ENCODE data around the gene DSCAM. TPM values are rescaled to one million over a fixed set of nuclear protein-coding genes. Genes with fewer than 3 reads are reported as not detected.

DSCAM gene
- total and polyA plus RNA-seq, 8 donors, result 0.37 TPM; not detected in 7

DNA sequence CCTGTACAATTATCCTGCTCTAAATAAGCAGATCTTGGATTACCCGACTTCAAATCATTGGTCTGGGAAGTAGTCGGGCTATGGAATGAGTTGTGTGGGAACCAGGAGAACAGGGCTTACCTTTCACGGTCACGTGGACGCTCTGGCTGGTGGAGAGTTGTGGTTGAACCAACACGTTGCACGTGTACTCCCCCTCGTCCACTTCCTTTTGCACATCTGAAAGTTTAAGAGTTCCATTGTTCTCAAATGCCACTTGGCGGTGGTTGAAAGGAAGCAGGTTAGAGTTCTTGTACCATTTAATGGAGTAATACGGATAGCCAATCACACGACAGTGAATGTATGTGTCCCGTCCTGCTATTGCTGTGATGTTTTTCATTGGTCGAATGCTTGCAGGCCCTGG, 509.0 kb downstream of the DSCAM start:
- intact Hi-C loops (cut with DNase I; ENCODE audit: low total_unique reads), result no loop called here
- no peak overlapping the region for H3K27ac ChIP-seq
- H3K9me3 ChIP-seq, result no peaks in the 10 kb centered on the region
- DNase-seq, result no peak
- H3K4me3 ChIP-seq, result no peak overlapping the region
- WGBS, 5 donors, result 86 to 89% (median 88%) methylated on average over 13 of the region's 13 CpGs
- H3K27me3 ChIP-seq, result peaks cover 0 to 7% (median 0%) of the 10 kb centered on the region in 3 donors
- no peaks in the 10 kb centered on the region for H3K4me1 ChIP-seq
- H3K36me3 ChIP-seq, result no peaks in the 10 kb centered on the region
- TF ChIP-seq, protein P1, sequence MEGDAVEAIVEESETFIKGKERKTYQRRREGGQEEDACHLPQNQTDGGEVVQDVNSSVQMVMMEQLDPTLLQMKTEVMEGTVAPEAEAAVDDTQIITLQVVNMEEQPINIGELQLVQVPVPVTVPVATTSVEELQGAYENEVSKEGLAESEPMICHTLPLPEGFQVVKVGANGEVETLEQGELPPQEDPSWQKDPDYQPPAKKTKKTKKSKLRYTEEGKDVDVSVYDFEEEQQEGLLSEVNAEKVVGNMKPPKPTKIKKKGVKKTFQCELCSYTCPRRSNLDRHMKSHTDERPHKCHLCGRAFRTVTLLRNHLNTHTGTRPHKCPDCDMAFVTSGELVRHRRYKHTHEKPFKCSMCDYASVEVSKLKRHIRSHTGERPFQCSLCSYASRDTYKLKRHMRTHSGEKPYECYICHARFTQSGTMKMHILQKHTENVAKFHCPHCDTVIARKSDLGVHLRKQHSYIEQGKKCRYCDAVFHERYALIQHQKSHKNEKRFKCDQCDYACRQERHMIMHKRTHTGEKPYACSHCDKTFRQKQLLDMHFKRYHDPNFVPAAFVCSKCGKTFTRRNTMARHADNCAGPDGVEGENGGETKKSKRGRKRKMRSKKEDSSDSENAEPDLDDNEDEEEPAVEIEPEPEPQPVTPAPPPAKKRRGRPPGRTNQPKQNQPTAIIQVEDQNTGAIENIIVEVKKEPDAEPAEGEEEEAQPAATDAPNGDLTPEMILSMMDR (IDR thresholded peaks at IDR 0.05), result no peak
- TF ChIP-seq EP300 (IDR thresholded peaks at IDR 0.05), result no peak
- TF ChIP-seq POLR2AphosphoS5 (IDR thresholded peaks at IDR 0.05), result no peak
- no peak for TF ChIP-seq POLR2A (IDR thresholded peaks at IDR 0.05)

DNA sequence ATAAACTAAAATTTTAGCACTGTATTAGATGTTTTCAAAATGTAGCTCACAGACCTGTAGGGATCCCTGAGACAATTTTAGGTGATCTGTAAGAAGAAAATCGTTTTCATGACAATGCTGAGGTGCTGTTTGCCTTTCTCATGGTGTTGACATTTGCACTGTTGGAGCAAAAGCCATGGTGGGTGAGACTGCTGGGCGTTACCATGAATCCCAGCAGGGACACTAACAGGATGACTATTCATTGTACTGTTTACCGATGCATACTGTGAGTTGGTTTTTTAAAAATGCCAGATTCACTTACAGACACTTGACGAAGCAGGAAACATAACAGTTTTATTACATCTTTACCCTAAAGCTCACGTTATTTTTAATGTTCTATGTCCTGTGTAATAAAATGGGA, 511.3 kb downstream of the DSCAM start:
- no peak for DNase-seq
- H3K4me1 ChIP-seq, result no peaks in the 10 kb centered on the region
- no peaks in the 10 kb centered on the region for H3K9me3 ChIP-seq
- TF ChIP-seq, protein P1 (IDR thresholded peaks at IDR 0.05), result no peak
- no peak for TF ChIP-seq EP300 (IDR thresholded peaks at IDR 0.05)
- no peak for TF ChIP-seq POLR2A (IDR thresholded peaks at IDR 0.05)
- TF ChIP-seq POLR2AphosphoS5 (IDR thresholded peaks at IDR 0.05), result no peak
- 12 to 18% (median 13%) methylated on average over 5 of the region's 5 CpGs for WGBS, 5 donors
- no peak overlapping the region for H3K4me3 ChIP-seq
- peaks cover 0 to 7% (median 0%) of the 10 kb centered on the region in 3 donors for H3K27me3 ChIP-seq
- H3K36me3 ChIP-seq, result no peaks in the 10 kb centered on the region
- intact Hi-C loops (cut with DNase I; ENCODE audit: low total_unique reads), result no loop called here
- H3K27ac ChIP-seq, result no peak overlapping the region

DNA sequence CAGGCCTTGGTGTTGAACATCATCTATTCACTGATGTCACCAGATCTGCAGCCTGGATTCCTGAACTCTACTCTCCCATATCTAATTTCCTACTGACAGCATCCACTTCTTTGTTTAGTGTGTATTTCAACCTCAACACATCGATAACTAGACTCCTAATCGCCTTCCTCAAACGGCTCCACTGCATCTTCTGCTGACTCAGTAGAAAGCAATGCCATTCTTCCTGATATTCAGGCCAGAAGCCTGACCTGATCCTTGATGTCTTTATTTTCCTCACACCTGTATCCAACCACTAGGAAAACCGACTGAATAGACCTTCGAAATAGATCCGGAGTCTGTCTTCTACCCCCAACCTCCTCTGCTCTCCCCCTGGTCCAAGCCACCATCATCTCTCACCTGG, 512.8 kb downstream of the DSCAM start:
- TF ChIP-seq, protein P1 (IDR thresholded peaks at IDR 0.05), result no peak
- no peak for TF ChIP-seq EP300 (IDR thresholded peaks at IDR 0.05)
- no peak for TF ChIP-seq POLR2AphosphoS5 (IDR thresholded peaks at IDR 0.05)
- no peak for TF ChIP-seq POLR2A (IDR thresholded peaks at IDR 0.05)
- H3K9me3 ChIP-seq, result no peaks in the 10 kb centered on the region
- WGBS, 5 donors, result 81 to 85% (median 83%) methylated on average over 6 of the region's 6 CpGs
- no peak overlapping the region for H3K27ac ChIP-seq
- no peak overlapping the region for H3K4me3 ChIP-seq
- no peaks in the 10 kb centered on the region for H3K36me3 ChIP-seq
- no peak for DNase-seq
- no peaks in the 10 kb centered on the region for H3K4me1 ChIP-seq
- intact Hi-C loops (cut with DNase I; ENCODE audit: low total_unique reads), result no loop called here
- peaks cover 0 to 7% (median 0%) of the 10 kb centered on the region in 3 donors for H3K27me3 ChIP-seq

DNA sequence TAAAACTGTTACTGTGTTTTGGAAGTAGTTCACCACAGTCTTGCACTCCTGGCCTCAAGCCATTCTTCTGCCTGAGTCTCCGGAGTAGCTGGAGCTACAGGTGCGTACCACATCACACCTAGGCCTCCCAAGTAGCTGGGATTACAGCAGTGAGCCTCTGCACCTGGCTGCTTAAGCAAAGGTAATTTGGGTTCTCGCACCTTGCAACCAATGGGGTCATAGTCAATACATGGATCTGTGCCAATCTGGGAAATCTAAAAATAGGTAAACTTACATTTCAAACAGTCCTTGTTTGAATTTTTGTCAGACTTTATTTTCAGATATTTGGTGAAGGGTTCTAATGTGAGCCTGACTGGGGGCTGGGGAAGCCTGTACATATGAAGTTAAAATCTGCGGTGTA, 513.2 kb downstream of the DSCAM start:
- Histone ChIP-seq H3K4me1 (no peaks in the 10 kb centered on the region), H3K27me3 (peaks cover 0 to 7% (median 0%) of the 10 kb centered on the region in 3 donors), H3K27ac (no peak overlapping the region), H3K36me3 (no peaks in the 10 kb centered on the region), H3K4me3 (no peak overlapping the region), H3K9me3 (no peaks in the 10 kb centered on the region)
- intact Hi-C loops (cut with DNase I; ENCODE audit: low total_unique reads), result no loop called here
- WGBS, 5 donors, result 78 to 91% (median 84%) methylated on average over 4 of the region's 4 CpGs
- DNase-seq, result no peak
- TF ChIP-seq, protein P1 (IDR thresholded peaks at IDR 0.05), result no peak
- TF ChIP-seq EP300 (IDR thresholded peaks at IDR 0.05) (no peak), POLR2AphosphoS5 (IDR thresholded peaks at IDR 0.05) (no peak), POLR2A (IDR thresholded peaks at IDR 0.05) (no peak)
